GM23338 (cell line): ENCODE measurements around the gene FBXW8.

Experiments used
- CREB1 ChIP-seq: fragments of 250-450 bp; sonication (Bioruptor Pico); IDR thresholded peaks from 2 replicates; pipeline ENCODE4 v1.5.0; 2020; ENCODE audit warnings: low read depth, mild to moderate bottlenecking, moderate library complexity
- EZH2 ChIP-seq: fragments of 200-600 bp; sonication (generic); IDR thresholded peaks from one replicate; pipeline ENCODE4 v1.8.0; 2017; ENCODE audit warnings: antibody characterized with exemption, mild to moderate bottlenecking, low read depth; ENCODE audit not compliant: unreplicated experiment
- EZH2phosphoT487 ChIP-seq: fragments of 200-600 bp; sonication (generic); IDR thresholded peaks from one replicate; pipeline ENCODE4 v1.8.1; 2018; ENCODE audit warnings: antibody characterized with exemption; ENCODE audit not compliant: unreplicated experiment
- JUNB ChIP-seq: IDR thresholded peaks from one replicate; pipeline ENCODE4 v1.6.1; 2016; ENCODE audit warnings: antibody characterized with exemption; ENCODE audit not compliant: unreplicated experiment
- NANOG ChIP-seq: IDR thresholded peaks from 2 replicates; pipeline ENCODE4 v1.6.1; 2016; ENCODE audit warnings: antibody characterized with exemption, borderline replicate concordance
- POLR2AphosphoS5 ChIP-seq: IDR thresholded peaks from 2 replicates; pipeline ENCODE4 v1.6.1; 2016; ENCODE audit warnings: antibody characterized with exemption, low read depth
- STAT1 ChIP-seq: IDR thresholded peaks from one replicate; pipeline ENCODE4 v1.6.1; 2016; ENCODE audit warnings: antibody characterized with exemption; ENCODE audit not compliant: unreplicated experiment
- ZNF114 ChIP-seq: fragments of 250-450 bp; sonication (Bioruptor Pico); IDR thresholded peaks from 2 replicates; pipeline ENCODE4 v1.5.0; 2020; ENCODE audit warnings: mild to moderate bottlenecking, moderate library complexity
- ZNF331 ChIP-seq: fragments of 250-450 bp; sonication (Bioruptor Pico); IDR thresholded peaks from 2 replicates; pipeline ENCODE4 v1.5.0; 2020; ENCODE audit warnings: low read depth, mild to moderate bottlenecking, moderate library complexity
- TF ChIP-seq, protein P1 (sequence below), 2 experiments: fragments of 200-600 bp in 1 of 2; sonication (generic) in 1 of 2; conservative IDR thresholded peaks; 2 replicates each; pipeline versions ENCODE4 v1.5.1 to v1.6.1; 2016 to 2017; ENCODE audit warnings: antibody characterized with exemption in 2 of 2, low read depth in 2 of 2, mild to moderate bottlenecking in 2 of 2, moderate library complexity in 1 of 2
- TF ChIP-seq, protein P2 (sequence below): IDR thresholded peaks from one replicate; pipeline ENCODE4 v1.6.1; 2018; ENCODE audit warnings: antibody characterized with exemption; ENCODE audit not compliant: unreplicated experiment
- TF ChIP-seq, protein P3 (sequence below): fragments of 250-450 bp; sonication (Bioruptor Pico); IDR thresholded peaks from 2 replicates; pipeline ENCODE4 v1.5.0; 2020; ENCODE audit warnings: mild to moderate bottlenecking, moderate library complexity
- TF ChIP-seq, protein P4 (sequence below): IDR thresholded peaks from 2 replicates; pipeline ENCODE4 v1.6.1; 2016; ENCODE audit warnings: antibody characterized with exemption

DNA sequence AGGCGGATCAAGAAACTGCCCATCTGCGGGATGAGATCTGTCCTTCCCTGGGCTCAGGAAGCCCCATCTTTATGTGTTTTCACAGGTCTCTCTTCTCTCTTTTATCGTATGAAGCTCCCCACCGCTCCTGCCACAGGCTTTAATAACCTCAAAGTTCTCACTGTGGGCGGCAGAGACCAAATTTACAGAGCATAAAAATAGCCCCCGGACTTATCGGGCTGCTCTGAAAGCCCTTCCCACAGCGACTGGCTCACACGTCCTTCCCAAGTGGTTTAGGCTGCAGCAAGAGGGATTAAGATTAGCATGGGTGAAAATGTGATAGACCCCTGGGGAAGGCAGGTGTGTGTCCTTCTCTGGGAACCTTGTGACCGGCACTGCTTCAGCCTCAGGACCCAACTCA lies 140.6 kb downstream of the FBXW8 start:
- TF ChIP-seq, protein P1, sequence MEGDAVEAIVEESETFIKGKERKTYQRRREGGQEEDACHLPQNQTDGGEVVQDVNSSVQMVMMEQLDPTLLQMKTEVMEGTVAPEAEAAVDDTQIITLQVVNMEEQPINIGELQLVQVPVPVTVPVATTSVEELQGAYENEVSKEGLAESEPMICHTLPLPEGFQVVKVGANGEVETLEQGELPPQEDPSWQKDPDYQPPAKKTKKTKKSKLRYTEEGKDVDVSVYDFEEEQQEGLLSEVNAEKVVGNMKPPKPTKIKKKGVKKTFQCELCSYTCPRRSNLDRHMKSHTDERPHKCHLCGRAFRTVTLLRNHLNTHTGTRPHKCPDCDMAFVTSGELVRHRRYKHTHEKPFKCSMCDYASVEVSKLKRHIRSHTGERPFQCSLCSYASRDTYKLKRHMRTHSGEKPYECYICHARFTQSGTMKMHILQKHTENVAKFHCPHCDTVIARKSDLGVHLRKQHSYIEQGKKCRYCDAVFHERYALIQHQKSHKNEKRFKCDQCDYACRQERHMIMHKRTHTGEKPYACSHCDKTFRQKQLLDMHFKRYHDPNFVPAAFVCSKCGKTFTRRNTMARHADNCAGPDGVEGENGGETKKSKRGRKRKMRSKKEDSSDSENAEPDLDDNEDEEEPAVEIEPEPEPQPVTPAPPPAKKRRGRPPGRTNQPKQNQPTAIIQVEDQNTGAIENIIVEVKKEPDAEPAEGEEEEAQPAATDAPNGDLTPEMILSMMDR (conservative IDR thresholded peaks at IDR 0.05; ENCODE audit: low read depth in 2 of 2), result no peak
- TF ChIP-seq POLR2AphosphoS5, result no peak
- TF ChIP-seq STAT1, result no peak
- no peak for TF ChIP-seq CREB1 (CRISPR knock-in tag)
- TF ChIP-seq, protein P2, sequence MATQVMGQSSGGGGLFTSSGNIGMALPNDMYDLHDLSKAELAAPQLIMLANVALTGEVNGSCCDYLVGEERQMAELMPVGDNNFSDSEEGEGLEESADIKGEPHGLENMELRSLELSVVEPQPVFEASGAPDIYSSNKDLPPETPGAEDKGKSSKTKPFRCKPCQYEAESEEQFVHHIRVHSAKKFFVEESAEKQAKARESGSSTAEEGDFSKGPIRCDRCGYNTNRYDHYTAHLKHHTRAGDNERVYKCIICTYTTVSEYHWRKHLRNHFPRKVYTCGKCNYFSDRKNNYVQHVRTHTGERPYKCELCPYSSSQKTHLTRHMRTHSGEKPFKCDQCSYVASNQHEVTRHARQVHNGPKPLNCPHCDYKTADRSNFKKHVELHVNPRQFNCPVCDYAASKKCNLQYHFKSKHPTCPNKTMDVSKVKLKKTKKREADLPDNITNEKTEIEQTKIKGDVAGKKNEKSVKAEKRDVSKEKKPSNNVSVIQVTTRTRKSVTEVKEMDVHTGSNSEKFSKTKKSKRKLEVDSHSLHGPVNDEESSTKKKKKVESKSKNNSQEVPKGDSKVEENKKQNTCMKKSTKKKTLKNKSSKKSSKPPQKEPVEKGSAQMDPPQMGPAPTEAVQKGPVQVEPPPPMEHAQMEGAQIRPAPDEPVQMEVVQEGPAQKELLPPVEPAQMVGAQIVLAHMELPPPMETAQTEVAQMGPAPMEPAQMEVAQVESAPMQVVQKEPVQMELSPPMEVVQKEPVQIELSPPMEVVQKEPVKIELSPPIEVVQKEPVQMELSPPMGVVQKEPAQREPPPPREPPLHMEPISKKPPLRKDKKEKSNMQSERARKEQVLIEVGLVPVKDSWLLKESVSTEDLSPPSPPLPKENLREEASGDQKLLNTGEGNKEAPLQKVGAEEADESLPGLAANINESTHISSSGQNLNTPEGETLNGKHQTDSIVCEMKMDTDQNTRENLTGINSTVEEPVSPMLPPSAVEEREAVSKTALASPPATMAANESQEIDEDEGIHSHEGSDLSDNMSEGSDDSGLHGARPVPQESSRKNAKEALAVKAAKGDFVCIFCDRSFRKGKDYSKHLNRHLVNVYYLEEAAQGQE, result no peak
- no peak for TF ChIP-seq EZH2
- TF ChIP-seq EZH2phosphoT487, result no peak
- no peak for TF ChIP-seq ZNF331 (CRISPR knock-in tag)
- TF ChIP-seq, protein P3, sequence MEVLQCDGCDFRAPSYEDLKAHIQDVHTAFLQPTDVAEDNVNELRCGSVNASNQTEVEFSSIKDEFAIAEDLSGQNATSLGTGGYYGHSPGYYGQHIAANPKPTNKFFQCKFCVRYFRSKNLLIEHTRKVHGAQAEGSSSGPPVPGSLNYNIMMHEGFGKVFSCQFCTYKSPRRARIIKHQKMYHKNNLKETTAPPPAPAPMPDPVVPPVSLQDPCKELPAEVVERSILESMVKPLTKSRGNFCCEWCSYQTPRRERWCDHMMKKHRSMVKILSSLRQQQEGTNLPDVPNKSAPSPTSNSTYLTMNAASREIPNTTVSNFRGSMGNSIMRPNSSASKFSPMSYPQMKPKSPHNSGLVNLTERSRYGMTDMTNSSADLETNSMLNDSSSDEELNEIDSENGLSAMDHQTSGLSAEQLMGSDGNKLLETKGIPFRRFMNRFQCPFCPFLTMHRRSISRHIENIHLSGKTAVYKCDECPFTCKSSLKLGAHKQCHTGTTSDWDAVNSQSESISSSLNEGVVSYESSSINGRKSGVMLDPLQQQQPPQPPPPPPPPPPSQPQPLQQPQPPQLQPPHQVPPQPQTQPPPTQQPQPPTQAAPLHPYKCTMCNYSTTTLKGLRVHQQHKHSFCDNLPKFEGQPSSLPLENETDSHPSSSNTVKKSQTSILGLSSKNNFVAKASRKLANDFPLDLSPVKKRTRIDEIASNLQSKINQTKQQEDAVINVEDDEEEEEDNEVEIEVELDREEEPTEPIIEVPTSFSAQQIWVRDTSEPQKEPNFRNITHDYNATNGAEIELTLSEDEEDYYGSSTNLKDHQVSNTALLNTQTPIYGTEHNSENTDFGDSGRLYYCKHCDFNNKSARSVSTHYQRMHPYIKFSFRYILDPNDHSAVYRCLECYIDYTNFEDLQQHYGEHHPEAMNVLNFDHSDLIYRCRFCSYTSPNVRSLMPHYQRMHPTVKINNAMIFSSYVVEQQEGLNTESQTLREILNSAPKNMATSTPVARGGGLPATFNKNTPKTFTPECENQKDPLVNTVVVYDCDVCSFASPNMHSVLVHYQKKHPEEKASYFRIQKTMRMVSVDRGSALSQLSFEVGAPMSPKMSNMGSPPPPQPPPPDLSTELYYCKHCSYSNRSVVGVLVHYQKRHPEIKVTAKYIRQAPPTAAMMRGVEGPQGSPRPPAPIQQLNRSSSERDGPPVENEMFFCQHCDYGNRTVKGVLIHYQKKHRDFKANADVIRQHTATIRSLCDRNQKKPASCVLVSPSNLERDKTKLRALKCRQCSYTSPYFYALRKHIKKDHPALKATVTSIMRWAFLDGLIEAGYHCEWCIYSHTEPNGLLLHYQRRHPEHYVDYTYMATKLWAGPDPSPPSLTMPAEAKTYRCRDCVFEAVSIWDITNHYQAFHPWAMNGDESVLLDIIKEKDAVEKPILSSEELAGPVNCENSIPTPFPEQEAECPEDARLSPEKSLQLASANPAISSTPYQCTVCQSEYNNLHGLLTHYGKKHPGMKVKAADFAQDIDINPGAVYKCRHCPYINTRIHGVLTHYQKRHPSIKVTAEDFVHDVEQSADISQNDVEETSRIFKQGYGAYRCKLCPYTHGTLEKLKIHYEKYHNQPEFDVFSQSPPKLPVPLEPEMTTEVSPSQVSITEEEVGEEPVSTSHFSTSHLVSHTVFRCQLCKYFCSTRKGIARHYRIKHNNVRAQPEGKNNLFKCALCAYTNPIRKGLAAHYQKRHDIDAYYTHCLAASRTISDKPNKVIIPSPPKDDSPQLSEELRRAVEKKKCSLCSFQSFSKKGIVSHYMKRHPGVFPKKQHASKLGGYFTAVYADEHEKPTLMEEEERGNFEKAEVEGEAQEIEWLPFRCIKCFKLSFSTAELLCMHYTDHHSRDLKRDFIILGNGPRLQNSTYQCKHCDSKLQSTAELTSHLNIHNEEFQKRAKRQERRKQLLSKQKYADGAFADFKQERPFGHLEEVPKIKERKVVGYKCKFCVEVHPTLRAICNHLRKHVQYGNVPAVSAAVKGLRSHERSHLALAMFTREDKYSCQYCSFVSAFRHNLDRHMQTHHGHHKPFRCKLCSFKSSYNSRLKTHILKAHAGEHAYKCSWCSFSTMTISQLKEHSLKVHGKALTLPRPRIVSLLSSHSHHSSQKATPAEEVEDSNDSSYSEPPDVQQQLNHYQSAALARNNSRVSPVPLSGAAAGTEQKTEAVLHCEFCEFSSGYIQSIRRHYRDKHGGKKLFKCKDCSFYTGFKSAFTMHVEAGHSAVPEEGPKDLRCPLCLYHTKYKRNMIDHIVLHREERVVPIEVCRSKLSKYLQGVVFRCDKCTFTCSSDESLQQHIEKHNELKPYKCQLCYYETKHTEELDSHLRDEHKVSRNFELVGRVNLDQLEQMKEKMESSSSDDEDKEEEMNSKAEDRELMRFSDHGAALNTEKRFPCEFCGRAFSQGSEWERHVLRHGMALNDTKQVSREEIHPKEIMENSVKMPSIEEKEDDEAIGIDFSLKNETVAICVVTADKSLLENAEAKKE (CRISPR knock-in tag), result no peak
- TF ChIP-seq, protein P4, sequence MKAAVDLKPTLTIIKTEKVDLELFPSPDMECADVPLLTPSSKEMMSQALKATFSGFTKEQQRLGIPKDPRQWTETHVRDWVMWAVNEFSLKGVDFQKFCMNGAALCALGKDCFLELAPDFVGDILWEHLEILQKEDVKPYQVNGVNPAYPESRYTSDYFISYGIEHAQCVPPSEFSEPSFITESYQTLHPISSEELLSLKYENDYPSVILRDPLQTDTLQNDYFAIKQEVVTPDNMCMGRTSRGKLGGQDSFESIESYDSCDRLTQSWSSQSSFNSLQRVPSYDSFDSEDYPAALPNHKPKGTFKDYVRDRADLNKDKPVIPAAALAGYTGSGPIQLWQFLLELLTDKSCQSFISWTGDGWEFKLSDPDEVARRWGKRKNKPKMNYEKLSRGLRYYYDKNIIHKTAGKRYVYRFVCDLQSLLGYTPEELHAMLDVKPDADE, result no peak
- no peak for TF ChIP-seq JUNB
- no peak for TF ChIP-seq ZNF114 (CRISPR knock-in tag)
- TF ChIP-seq NANOG, result no peak
